IPS-NIHi11 (cell line): Measurements from ENCODE around the gene ABCC3.

ENCODE experiments used
- DNase-seq: peaks from one replicate; pipeline ENCODE4 v3.0.0; 2012; ENCODE audit warnings: mixed read lengths, low spot score

The ABCC3 gene

DNA sequence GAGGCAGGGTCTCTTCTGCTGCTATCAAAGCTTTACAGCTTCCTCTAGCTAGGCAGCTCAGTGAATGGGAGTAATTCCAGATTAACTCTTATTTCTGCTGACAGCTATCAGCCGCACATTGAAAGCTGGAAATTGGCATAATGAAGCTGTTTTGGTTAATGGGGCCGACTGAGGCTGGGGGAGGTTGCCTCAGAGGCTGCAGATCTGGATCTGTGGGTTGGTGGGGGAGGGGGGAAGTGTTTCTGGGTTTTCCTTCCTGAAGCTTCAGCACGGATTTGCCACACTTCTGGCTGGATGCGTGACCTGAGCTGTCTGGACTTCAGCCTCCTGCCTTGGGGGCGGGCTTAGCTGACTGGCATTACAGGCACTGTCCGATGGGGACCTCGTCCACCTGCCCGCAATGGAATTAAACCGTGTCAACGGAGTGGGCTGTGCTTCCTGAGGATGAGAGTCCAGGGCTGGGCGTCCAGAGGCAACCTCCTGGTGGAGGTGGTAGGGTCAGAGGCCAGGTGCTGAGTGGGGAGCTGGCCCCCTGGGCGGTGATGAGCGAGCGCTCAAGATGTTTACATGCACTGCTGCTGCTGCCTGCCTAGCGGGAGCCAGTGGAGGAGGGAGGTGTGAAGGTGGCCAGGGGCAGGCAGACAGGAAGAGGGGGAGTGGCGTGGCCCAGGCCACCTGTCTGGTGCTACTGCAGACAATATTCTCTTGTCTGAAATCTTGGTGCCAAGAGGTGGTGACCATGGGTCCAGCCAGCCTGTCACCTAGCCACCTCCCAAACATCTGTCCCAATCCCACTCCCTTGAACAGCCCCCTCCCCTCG is 6.7 kb upstream of the ABCC3 start:
- peak; percentile 69 for DNase-seq

DNA sequence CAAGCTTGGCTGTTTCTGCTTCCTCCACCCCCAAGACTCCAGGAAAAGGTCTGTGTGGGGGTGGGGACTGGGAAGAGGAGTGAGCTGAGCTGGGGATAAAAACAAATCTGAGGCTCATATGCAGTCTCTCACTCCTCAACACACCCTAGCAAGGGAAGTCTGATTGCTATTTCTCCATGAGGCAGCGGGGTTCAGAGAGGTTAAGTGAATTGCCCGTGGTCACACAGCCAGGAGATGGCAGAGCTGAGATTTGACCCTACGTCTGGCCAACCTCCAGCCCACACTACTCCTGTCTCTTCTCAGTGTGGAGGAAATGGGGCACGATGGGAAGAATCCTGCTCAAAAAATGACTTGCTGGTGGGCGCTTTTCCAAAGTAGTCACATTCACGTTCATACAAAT is 4.8 kb upstream of the ABCC3 start:
- no peak for DNase-seq

DNA sequence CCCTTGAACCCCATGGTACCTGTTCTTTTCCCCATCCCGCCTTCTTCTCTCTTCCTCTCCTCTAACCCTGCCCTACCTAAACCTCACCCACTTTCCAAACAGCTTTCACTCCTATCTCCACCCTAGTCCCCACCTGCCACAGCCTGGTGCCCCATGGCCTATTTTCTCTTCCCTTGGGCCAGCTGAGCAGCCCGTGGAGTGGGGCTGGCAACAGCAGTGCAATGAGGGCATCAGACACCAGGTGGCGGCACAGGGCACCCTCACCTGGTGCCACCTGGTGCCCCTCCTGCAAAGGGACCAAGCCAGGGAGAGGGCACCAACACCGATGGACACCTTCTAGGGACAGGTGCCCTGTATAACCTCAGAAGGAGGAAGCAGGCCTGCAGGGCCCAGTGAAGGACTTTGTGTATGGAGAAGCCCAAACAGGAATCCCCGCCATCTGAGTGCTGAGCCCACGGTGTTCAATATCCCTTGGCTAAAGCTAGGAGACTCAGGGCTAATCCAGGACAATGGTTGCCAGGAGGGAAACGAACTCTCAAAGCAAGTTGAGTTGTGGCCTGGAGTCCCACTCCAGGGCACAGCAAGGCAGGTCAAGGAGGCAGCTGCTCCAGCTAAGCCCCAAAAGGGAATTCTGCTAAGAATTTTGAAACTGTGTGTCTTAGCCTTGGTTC is 4.0 kb upstream of the ABCC3 start:
- DNase-seq = peak; percentile 85

DNA sequence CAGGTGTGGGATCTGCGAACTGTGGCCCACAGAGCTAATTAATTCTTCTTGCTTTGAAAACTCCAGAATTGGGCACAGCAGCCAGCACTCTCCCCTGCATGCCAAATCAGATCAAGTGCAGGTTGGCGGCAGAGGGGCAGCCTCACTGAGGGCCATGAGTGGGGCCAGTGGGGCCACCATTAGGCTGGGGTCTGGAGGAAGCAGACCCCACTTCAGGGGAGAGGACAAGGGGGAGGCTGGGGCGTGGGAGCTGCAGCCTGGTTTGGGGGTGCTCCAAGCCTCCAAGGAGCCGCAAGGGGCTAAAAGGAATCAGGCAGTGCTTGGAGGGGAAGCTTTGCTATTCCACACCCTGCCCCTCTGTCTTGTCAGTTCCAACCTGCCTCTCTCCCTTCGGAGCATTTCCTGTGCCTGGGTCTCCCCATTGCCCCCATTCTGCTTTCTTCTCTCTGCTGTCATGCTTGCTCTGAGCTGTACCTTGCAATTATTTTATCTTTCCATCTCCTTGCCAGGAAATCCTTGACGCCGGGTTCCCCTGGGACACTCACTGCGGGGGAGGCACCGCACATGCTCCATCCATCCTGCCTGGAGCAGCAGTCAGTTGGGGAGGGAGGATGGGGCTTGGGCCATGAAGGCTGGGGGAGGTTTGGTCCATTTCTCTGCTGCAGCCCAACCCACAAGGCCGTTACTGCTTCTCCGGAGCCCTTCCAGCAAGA is 3.3 kb upstream of the ABCC3 start:
- no peak for DNase-seq

DNA sequence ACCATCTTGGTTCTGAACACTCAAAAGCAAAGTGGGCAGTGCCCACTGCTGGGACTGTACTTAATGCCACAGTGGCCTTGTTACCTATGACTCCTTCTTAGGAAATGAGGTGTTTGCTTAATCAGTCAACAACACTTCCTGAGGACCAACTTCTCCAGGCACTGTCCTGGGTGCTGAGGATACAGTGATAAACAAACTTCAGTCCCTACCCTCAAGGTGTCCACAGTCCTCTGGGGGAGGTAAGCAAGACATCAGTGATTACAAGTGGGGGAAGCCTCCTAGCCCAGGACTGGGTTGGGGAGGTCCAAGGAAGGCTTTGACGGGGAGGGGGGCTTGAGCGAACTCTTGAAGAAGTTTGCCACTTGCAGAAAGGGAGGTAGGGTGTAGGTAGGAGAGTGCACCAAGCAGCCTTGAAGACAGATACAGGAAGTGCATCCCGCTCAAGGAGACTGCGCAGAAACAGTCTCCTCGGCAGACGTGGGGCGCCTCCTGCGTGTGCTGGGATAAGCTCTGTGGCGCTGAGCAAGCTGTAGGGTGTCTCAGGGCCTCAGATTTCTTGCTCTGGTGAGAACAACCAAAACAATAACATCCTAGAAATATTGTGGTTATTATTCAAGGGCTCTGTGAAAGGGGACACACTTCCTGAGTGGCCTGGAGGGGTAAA is 2.6 kb upstream of the ABCC3 start:
- DNase-seq = no peak

DNA sequence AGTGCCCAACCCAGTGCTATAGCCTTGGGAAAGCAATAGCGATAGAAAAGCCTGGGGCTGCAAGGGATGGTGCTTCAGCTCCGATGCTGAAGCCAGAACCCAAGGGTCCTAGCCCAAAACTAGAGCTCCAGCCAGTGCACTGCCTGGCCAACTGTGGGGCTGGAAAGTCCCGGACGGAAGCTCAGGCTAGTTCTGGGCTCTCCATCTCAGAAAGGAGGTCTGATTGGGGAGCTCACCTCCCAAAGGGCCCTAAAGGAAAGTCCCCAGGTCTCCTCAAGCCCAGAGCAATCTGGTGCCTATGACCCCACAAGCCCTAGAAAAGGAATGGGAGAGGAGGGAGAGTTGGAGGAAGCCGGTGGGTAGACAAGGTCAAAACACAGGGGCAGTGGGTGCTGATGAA is 2.0 kb upstream of the ABCC3 start:
- no peak for DNase-seq

DNA sequence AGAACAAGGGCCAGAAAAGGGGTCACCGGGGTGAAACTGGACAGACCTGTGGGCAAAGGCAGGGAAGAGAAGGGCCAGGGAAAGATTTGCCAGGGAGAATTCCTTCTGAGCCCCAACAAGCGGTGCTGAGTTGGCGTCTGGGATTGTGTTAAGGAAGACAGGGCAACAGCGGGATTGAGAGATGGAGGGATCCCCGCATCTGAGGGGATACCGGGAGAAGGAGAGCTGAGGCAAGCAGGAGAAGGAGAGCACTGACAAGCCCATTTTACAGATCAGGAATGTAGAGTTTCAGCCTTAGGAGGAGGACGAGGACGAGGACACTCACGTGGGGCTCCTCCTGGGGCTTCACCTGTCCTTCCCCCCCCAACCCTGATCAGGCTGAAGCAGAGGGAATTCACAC is 998 bp upstream of the ABCC3 start:
- no peak for DNase-seq

DNA sequence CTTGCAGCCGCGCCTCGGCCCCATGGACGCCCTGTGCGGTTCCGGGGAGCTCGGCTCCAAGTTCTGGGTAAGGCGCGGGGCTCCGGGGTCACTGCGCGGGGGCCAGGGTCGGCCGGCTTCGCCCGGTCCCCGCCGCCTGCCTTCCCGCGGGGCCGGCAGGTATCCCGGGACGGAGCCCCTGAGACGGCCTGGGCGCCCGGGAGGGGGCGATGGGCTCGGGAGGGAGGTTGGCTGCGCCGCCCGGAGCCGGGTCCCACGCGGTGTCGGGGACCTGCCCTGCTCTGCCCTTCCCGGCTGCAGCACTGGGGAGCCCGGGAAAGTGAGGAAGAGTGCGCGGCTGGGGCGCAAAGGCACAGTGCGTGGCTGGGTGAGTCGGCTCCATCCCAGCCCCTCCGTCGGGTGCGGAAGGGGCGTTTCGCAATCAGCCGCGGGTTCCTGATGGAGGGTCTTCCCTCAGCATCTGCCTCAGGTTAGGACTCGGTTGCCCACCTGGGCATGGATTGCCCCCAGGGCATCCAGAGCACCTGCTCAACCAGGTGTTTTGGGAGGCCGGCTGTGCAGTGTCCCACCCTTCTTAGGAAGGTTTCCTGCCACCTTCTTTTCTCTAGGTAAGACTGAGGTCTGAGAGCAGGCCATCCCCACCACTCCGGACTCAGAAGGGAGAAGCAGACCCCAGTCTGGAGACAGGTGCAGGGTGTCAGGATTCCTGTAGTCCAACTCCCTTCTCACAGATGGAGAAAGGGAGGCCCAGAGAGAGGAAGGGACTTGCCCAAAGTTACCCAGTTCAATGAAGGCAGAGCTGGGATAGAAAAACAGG is 442 bp downstream of the ABCC3 start:
- peak; percentile 70 for DNase-seq

DNA sequence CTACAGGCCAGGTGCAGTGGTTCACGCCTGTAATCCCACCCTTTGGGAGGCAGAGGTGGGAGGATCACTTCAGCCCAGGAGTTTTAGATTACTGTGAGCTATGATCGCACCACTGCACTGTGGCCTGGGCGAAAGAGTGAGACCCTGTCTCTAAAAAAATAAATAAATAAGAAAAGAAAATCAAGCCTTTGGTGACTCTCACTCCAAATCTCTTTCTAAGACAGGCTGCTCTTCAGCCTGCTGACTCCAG is 976 bp downstream of the ABCC3 start:
- no peak for DNase-seq

DNA sequence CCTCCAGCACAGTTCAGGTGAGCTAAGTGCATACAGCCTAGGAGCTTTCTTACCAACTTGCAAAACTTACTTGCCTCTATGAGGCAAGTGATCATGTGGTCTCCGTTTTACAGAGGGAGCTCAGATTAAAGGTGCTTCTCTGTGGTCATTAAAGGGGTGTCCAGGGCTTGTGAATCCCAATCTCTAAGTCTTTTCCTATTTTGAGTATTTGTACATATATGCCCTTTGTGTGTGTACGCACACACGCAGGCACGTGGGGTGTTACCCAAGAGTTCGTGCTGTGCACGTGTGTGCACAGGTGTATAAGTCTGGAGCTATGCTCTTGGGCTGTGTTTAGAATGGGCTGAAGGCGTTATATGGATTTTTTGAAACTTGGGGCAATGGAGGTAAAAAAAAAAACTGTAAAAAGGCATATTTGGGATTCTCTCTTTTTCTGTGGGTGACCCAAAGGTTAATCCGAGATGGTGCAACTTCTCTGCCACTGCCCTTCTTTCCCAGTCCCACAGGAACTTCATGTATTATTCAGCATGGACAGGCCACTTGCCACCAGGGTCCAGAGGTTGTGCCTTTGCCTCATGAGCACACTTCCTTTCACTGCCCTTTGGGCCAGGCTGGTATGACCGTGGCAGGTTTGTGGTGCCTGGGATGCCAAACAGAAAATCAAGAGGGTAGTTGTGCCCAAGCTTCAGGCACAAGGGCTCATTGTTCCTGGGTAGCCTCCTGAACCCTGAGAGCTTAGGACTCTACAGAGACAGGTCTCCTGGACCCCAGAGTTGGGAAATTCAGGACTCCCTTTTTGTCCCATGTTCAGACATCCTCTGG is 1.5 kb downstream of the ABCC3 start:
- DNase-seq = no peak

DNA sequence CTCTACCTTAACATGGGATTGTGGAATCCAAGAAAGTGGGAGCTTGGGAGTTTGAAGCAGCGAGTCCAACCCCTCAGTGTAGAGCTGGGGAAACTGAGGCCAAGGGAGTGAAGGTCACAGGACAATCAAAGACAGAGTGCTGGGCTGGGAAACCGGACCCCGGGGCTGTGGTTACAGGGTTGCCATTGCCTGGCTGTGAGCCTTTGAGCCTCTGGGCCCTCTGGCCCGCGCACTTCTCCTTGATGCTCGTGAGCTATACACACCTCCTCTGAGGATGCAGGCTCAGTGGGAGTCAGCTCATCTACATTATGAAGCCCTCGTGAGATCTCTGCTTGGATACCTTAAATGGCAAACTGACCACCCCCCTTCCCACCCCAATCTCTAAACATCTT is 2.1 kb downstream of the ABCC3 start:
- DNase-seq = no peak

DNA sequence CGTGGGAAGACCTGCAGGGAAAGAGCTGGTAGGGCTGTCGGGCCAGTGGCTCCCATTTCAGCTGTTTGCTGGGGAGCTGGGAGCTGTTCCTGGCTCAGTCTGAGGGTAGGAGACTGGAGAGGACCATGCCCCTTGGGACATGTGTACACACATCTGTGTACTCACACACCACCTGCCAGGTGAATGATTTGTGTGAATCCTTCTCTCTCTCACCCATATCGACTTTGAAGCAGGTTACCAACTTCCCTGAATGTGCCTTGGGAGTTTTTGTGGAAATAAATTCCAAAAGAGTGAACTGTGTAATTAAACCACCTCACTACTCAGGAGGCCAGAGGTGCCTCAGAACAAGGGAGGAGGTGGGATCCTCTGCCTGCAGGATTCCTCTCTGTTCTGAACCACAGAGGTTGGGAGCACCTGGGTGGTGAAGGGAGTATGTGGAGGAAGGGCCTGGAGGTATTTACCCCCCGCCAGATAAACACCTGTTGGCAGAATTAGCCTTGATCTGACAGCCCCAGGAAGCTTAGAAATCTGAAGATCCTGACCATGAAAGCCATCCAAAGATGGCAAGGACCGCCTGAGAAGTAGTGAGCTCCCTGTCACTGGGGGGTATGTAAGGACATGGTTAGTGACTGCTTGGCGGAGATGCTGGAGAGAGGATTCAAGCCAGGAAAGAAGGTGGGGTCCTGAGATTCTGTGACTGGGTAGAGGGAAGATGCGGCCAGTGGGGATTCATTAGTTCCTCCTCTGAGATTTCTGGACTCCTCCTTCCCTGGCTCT is 3.3 kb downstream of the ABCC3 start:
- DNase-seq = no peak

DNA sequence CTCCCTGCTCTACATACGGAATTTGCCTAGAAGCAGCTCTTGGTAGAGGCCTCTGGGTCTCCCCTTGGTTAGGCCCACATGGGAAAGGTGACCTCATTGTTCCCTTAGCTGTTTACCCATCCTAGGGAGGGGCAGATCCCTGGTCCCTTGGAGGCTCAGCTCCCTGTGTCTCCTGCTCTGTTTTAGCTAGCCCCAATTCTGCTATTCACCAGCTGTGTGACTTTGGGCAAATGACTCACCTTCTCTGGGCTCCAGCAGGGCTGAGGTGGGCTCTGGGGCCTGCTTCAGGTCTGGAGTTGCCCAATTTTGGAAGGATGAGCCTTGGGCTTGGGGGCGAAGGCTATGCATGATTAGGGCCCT is 3.9 kb downstream of the ABCC3 start:
- no peak for DNase-seq

DNA sequence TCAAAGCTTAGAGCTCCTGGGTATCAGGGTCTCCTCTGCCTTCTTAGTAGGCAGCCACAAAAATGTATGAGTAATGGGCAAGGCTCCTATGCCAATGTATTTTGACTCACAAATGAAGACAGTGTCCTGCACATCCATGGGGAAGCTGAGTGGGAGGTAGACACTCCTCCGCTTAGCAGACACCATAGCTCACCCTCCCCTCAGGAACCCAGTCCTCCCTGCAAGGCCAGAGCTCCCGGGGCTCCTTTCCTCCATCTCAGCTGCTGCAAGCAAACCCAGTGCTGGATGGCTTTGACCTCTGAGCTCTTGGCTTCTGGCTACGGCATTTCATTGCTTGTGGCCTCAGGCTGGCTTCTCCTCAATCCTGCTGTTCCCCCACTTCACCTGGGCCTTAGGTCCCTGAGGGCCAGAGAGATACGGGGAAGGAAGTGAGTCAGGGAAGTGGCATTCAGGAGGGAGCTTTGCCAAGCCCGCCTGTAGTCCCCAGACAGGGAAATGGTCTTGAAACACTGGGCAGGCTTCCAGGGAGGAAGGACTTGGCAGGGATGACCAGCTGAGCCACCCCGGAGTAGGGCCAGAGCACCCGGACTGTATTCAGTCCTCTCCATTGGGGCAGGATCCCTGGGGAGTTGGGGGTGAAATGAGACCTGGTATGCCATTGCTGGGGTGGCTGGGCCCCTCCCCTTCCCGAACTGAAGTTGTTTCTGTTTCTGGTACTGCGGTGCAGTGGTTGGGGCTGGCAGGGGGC is 4.5 kb downstream of the ABCC3 start:
- DNase-seq = peak; percentile 54

DNA sequence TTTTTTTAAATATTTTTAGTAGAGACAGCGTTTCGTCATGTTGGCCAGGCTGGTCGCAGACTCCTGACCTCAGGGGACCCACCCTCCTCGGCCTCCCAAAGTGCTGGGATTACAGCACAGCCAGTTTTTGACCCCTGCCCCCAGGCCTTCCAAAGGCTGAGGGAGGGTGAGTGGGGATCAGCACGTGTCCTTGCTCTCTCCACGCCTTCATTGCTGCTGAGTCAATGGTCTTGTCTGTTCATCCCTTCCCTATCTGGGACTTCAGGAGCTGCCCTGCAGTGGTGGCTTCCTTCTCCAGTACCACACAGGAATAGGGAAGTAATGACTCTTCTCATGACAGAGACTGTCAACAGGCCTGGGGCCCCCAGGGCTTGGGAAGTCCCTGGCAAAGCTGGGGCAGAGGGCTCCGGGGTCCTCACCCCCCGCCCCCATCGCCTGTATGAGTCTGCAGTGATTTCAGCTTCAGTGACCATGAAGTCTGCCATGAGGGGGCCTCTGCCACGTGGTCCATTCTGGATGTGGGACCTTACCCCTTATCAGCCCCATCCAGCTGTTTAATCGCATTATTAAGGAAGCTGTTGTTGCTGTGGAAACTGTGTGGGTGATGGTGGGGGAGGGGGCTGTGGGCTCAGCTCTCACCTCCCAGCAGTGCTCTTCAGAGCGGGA is 6.1 kb downstream of the ABCC3 start:
- DNase-seq = no peak

DNA sequence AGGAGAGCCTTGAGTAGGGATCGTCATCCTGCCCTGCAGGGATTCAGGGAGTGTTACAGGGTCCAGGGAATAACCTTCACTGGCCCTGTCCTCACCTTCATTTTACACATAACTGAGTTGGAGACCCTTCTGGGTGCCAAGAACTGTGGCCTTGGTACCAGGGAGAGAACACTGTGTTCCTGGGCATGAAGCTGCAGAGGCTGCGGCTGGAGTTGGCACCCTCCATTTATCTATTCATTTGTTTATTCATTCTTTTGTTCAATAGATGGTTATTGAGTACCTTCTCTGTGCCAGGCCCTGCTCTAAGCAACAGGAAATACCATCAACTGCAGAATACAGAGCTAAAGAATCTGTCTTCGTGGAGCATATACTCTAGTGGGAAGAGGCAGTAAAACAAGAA is 6.7 kb downstream of the ABCC3 start:
- no peak for DNase-seq

DNA sequence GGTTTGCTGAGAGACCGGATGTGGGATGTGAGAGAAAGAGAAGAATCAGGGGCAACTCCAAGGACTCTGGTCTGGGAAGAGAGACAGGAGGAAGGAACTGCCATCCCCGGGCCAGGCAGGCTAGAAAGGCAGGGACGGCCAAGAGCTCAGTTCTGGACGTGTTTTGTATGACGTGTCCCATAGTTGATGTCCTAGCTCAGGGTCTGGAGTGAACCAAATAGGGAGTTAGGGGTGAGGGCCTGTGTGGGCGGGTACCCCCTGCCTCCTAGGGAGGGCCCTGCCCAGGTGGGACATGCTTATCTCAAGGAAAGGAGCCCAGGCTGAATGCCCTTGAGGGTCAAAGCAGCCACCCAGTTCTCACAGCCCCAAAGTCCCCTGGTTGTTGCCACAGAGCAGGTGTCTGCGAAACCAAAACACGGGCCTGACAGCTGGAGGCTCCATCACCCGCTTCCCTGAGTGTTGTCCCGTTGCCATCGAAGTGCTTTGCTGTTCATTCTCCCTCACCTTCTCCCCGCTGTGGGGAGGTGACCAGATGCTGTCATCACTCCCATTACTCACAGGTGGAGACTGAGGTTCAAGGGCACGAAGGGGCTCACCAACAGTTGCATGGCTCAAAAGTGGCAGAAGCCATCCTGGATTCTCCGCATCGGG is 7.5 kb downstream of the ABCC3 start:
- no peak for DNase-seq
